Loucy (cell line): ENCODE measurements around the gene PDXK.

ENCODE experiments used
- H2AFZ ChIP-seq: fragments of 200-600 bp; sonication (generic); 2 replicates; pipeline ENCODE4 v1.6.0; 2016; ENCODE audit warnings: antibody characterized with exemption, mild to moderate bottlenecking, low read length, moderate library complexity
- H3F3A ChIP-seq: fragments of 200-600 bp; 2 replicates; pipeline ENCODE4 v1.6.0; 2016; ENCODE audit warnings: antibody characterized with exemption, low read depth, mild to moderate bottlenecking
- H3K27me3 ChIP-seq: fragments of 200-600 bp; sonication (generic); 2 replicates; pipeline ENCODE4 v1.6.1; 2014; ENCODE audit warnings: low read length, mild to moderate bottlenecking; ENCODE audit not compliant: insufficient read depth, poor library complexity, severe bottlenecking
- H3K36me3 ChIP-seq: fragments of 200-600 bp; sonication (generic); 2 replicates; pipeline ENCODE4 v1.6.1; 2016; ENCODE audit warnings: low read length; ENCODE audit not compliant: insufficient read depth
- H3K4me1 ChIP-seq: fragments of 200-600 bp; sonication (generic); 2 replicates; pipeline ENCODE4 v1.5.1; 2014; ENCODE audit warnings: low read length, mild to moderate bottlenecking; ENCODE audit not compliant: insufficient read depth, poor library complexity, severe bottlenecking
- H3K4me2 ChIP-seq: fragments of 200-600 bp; sonication (generic); 2 replicates; pipeline ENCODE4 v1.6.0; 2014; ENCODE audit warnings: antibody characterized with exemption, low read length, low read depth, mild to moderate bottlenecking; ENCODE audit not compliant: poor library complexity, severe bottlenecking
- H3K4me3 ChIP-seq: fragments of 200-600 bp; sonication (generic); 2 replicates; pipeline ENCODE4 v1.5.1; 2014; ENCODE audit warnings: low read length, mild to moderate bottlenecking, mixed read lengths; ENCODE audit not compliant: poor library complexity, severe bottlenecking
- H3K79me2 ChIP-seq: fragments of 200-600 bp; sonication (generic); 2 replicates; pipeline ENCODE4 v1.6.1; 2014; ENCODE audit warnings: low read length; ENCODE audit not compliant: insufficient read depth
- H3K9ac ChIP-seq: fragments of 200-600 bp; sonication (generic); 2 replicates; pipeline ENCODE4 v1.6.0; 2014; ENCODE audit warnings: mild to moderate bottlenecking, low read depth, low read length, moderate library complexity; ENCODE audit not compliant: poor library complexity, severe bottlenecking
- H3K9me2 ChIP-seq: fragments of 200-600 bp; sonication (generic); replicated peaks from 2 replicates; pipeline ENCODE4 v1.6.1; 2016; ENCODE audit warnings: low read depth, low read length, mixed read lengths
- H3K9me3 ChIP-seq: fragments of 200-600 bp; sonication (generic); 2 replicates; pipeline ENCODE4 v1.6.1; 2014; ENCODE audit warnings: mild to moderate bottlenecking, antibody characterized with exemption, low read length, low read depth; ENCODE audit not compliant: insufficient read depth
- H4K20me1 ChIP-seq: fragments of 200-600 bp; sonication (generic); 2 replicates; pipeline ENCODE4 v1.6.0; 2014; ENCODE audit warnings: antibody characterized with exemption, low read length, mild to moderate bottlenecking; ENCODE audit not compliant: insufficient read depth, poor library complexity, severe bottlenecking
- CTCF ChIP-seq: fragments of 200-600 bp; sonication (generic); conservative IDR thresholded peaks from 2 replicates; pipeline ENCODE4 v1.5.1; 2014; ENCODE audit warnings: mild to moderate bottlenecking, antibody characterized with exemption, low read length
- EZH2phosphoT487 ChIP-seq: fragments of 200-600 bp; IDR thresholded peaks from 2 replicates; pipeline ENCODE4 v1.6.1; 2018; ENCODE audit warnings: antibody characterized with exemption, mild to moderate bottlenecking, moderate library complexity, borderline replicate concordance

The PDXK gene

GRCh38 chr21:43801006-43801783 is 82.3 kb downstream of the PDXK start:
- Histone ChIP-seq H3K36me3 (peaks cover 77% of the 10 kb centered on the region; the same call in 1 of the 2 replicates), H3K27me3 (no peaks in the 10 kb centered on the region), H3K9me2 (no peaks in the 10 kb centered on the region), H2AFZ (no peak overlapping the region), H3K4me2 (no peak overlapping the region), H4K20me1 (no peaks in the 10 kb centered on the region), H3K79me2 (no peaks in the 10 kb centered on the region), H3K9me3 (no peaks in the 10 kb centered on the region), H3K4me3 (no peak overlapping the region), H3K9ac (no peak overlapping the region), H3K4me1 (no peaks in the 10 kb centered on the region), H3F3A (no peaks in the 10 kb centered on the region)
- TF ChIP-seq EZH2phosphoT487 (no peak), CTCF (no peak)

- H3F3A ChIP-seq, result no peaks in the 10 kb centered on the region
- no peak overlapping the region for H3K4me3 ChIP-seq
- H2AFZ ChIP-seq, result no peak overlapping the region
- no peaks in the 10 kb centered on the region for H3K79me2 ChIP-seq
- H3K36me3 ChIP-seq, result peaks cover 60% of the 10 kb centered on the region; the same call in 1 of the 2 replicates
- H3K4me2 ChIP-seq, result no peak overlapping the region
- no peaks in the 10 kb centered on the region for H3K27me3 ChIP-seq
- TF ChIP-seq CTCF (no peak), EZH2phosphoT487 (no peak)
- H3K9me2 ChIP-seq, result no peaks in the 10 kb centered on the region
- H3K4me1 ChIP-seq, result no peaks in the 10 kb centered on the region
- no peak overlapping the region for H3K9ac ChIP-seq
- no peaks in the 10 kb centered on the region for H3K9me3 ChIP-seq
- no peaks in the 10 kb centered on the region for H4K20me1 ChIP-seq
Observed at GRCh38 chr21:43802713-43803313, 83.9 kb downstream of the PDXK start.

GRCh38 chr21:43803558-43804300 is 84.8 kb downstream of the PDXK start:
- Histone ChIP-seq H3K4me3 (no peak overlapping the region), H2AFZ (no peak overlapping the region), H3K9me3 (no peaks in the 10 kb centered on the region), H3K36me3 (peaks cover 51% of the 10 kb centered on the region; the same call in 1 of the 2 replicates), H3F3A (no peaks in the 10 kb centered on the region), H3K79me2 (no peaks in the 10 kb centered on the region), H3K27me3 (no peaks in the 10 kb centered on the region), H4K20me1 (no peaks in the 10 kb centered on the region), H3K4me2 (no peak overlapping the region), H3K9me2 (no peaks in the 10 kb centered on the region), H3K9ac (no peak overlapping the region), H3K4me1 (no peaks in the 10 kb centered on the region)
- no peak for TF ChIP-seq EZH2phosphoT487
